Upper lobe of left lung (tissue), 6 donors: ENCODE results near the gene RHOF. TPM values are rescaled to one million over a fixed set of nuclear protein-coding genes. Genes with fewer than 3 reads are reported as not detected.

Experiments used
- ATAC-seq, 2 donors: fragments of 200-7000 bp; cut with Tn5 transposase; one replicate each; pipeline ENCODE4 v1.9.1; 2022; ENCODE audit warnings: mild to moderate bottlenecking in 2 of 2, moderate library complexity in 2 of 2; ENCODE audit not compliant: low FRiP score in 2 of 2
- DNase-seq, 2 donors: peaks; one replicate each; pipeline ENCODE4 v3.0.0-alpha.2; 2019 to 2020
- H3K27ac ChIP-seq, 4 donors: fragments of 200-600 bp; sonication (generic); one replicate each; pipeline ENCODE4 v1.5.1; 2016 to 2019
- H3K27me3 ChIP-seq, 4 donors: fragments of 200-600 bp; sonication (generic); one replicate each; pipeline ENCODE4 v1.5.1; 2017 to 2019
- H3K36me3 ChIP-seq, 4 donors: fragments of 200-600 bp; sonication (generic); one replicate each; pipeline ENCODE4 v1.5.1; 2016 to 2019
- H3K4me1 ChIP-seq, 4 donors: fragments of 200-600 bp; sonication (generic); one replicate each; pipeline ENCODE4 v1.5.1; 2018 to 2019
- H3K4me3 ChIP-seq, 4 donors: fragments of 200-600 bp; sonication (generic); one replicate each; pipeline ENCODE4 v1.5.1; 2017 to 2019; ENCODE audit warnings: mild to moderate bottlenecking in 2 of 4, moderate library complexity in 1 of 4
- H3K9me3 ChIP-seq, 4 donors: fragments of 200-600 bp; sonication (generic); one replicate each; pipeline ENCODE4 v1.5.1; 2018 to 2019
- EP300 ChIP-seq, 4 donors: sonication (generic); formaldehyde crosslinking; IDR thresholded peaks; one replicate each; pipeline ENCODE4 v1.5.1; 2017; ENCODE audit warnings: antibody characterized with exemption in 4 of 4, control low read depth in 2 of 4
- POLR2A ChIP-seq, 4 donors: fragments of 450-650 bp; IDR thresholded peaks; one replicate each; pipeline ENCODE4 v1.5.1; 2016 to 2017; ENCODE audit warnings: antibody characterized with exemption in 4 of 4, mild to moderate bottlenecking in 2 of 4
- POLR2AphosphoS5 ChIP-seq, 2 donors: sonication (generic); formaldehyde crosslinking; IDR thresholded peaks; one replicate each; pipeline ENCODE4 v1.5.1; 2017; ENCODE audit warnings: antibody characterized with exemption in 2 of 2
- WGBS, 2 donors: methylation state at CpG; one replicate each; pipeline ENCODE4 v1.1.5; 2017 to 2018; 5-methylcytosine and 5-hydroxymethylcytosine counted together
- total RNA-seq, 6 donors: library from RNA; depleted of rRNA in 4 of 6; stranded (reverse); fragments of >200 nt in 4 of 6; gene quantifications; one replicate each; pipeline versions ENCODE4 v1.1.0 to v1.2.1, GENCODE V29; 2016 to 2021
- TF ChIP-seq, protein P1 (sequence below), 6 experiments: fragments of 450-650 bp in 4 of 6; fragments of 200-600 bp in 2 of 6; sonication (generic) in 2 of 6; IDR thresholded peaks; one replicate each; pipeline ENCODE4 v1.5.1; 2016 to 2019; ENCODE audit warnings: antibody characterized with exemption in 6 of 6
- donor health status: DM: no; HTN: no; CAD: no; lungs with moderate emphysema.
- donor health status: DM: no; HTN: yes; CAD: no; lungs with severe emphysema.

Gene RHOF
- total RNA-seq, 6 donors from 2014 or later: 33.5 to 145 (median 45.5) TPM

DNA sequence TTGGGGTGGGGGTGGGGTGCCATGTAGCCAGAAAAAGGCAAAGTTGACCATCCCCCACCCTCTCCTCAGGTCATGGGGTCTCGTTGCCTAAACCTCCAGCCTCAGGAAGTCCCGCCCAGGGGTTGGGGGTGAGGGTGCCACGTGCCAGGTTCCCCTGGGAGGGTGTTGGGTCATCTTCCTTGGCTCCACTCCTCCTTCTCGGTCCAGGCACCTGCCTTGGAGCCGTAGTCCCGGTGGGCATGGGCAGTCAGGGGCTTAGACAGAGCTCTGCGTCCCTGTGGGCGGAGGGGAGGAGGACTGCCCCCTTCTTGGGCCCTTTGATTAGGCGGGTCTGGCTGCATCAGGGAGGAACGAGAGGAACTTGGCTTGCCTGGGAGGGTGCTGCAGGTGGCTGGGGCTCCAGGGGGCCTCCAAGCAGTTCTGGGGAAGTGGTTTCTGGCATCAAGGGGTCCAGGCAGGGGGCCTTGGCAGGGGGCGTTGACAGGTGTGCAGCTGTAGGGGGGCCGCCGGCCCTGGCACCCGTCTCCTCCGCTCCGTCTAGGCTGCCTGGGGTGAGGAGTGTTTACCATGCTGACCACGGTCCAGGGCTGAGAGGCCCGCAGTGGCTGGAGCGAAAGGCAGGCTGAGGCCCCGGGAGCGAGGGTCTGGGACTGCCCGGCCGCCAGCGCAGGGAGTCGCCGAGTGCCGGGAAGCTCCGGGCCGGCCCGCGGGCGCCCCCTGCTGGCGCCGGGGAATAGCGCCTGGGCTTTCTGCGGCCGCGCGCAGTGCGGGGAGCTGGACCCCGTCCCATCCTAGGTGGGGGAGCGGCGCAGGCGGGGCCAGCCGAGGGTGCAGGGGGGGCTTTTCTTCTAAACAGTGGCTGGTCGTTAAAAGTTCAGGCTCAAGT lies 18.2 kb upstream of the RHOF start:
- Histone ChIP-seq H3K27ac (peak overlapping the region; percentile 70 to 83 (median 78)), H3K9me3 (no peaks in the 10 kb centered on the region), H3K36me3 (peaks cover 27 to 70% (median 60%) of the 10 kb centered on the region in 4 donors), H3K4me1 (peaks cover 45 to 58% (median 47%) of the 10 kb centered on the region in 4 donors), H3K4me3 (peak overlapping the region; percentile 50 to 72 (median 62)), H3K27me3 (no peaks in the 10 kb centered on the region)
- 7 to 17% methylated on average over 7 to 26 of the region's 46 CpGs for WGBS, 2 donors
- DNase-seq (peak; percentile 81 to 97), ATAC-seq (peak; percentile 92 to 96)
- TF ChIP-seq POLR2AphosphoS5 (IDR thresholded peaks at IDR 0.05) (peak in 1 of 2 donors; percentile 5), EP300 (IDR thresholded peaks at IDR 0.05) (no peak)
- TF ChIP-seq, protein P1, sequence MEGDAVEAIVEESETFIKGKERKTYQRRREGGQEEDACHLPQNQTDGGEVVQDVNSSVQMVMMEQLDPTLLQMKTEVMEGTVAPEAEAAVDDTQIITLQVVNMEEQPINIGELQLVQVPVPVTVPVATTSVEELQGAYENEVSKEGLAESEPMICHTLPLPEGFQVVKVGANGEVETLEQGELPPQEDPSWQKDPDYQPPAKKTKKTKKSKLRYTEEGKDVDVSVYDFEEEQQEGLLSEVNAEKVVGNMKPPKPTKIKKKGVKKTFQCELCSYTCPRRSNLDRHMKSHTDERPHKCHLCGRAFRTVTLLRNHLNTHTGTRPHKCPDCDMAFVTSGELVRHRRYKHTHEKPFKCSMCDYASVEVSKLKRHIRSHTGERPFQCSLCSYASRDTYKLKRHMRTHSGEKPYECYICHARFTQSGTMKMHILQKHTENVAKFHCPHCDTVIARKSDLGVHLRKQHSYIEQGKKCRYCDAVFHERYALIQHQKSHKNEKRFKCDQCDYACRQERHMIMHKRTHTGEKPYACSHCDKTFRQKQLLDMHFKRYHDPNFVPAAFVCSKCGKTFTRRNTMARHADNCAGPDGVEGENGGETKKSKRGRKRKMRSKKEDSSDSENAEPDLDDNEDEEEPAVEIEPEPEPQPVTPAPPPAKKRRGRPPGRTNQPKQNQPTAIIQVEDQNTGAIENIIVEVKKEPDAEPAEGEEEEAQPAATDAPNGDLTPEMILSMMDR (IDR thresholded peaks at IDR 0.05): peak; percentile 96 to 99 (median 98)

DNA sequence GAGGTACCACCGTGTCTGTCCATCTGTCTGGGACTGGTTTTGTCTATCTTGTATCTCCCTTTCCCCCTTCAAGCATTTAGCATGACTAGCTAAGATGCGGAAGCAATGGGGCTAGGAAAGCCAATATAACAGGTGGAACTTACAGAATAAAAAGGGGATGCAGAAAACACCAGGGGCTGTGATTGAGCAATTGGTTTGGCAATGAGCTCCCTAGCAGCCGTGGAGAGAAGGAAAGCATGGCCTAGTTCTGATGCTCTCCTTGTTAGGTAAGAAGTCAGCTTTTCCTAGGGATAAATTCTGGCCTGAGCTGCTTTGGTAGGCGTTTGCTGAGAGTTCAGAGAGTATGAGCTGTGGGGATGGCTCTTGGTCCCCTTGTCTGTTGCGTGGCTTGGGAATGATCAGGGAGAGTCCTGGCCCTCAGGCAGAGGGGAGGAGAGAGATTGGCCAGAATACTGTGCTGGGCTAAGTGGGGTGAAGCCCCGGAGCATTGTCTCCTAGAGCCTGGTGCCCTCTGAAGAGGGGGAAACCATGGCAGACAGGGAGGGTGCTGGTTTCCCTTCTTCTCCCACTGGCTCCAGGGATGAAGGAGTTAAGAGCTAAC lies 17.4 kb upstream of the RHOF start:
- H3K4me1 ChIP-seq: peaks cover 52 to 66% (median 55%) of the 10 kb centered on the region in 4 donors
- peaks cover 20 to 63% (median 53%) of the 10 kb centered on the region in 4 donors for H3K36me3 ChIP-seq
- H3K27me3 ChIP-seq: no peaks in the 10 kb centered on the region
- peak overlapping the region in 2 of 4 donors; percentile 67 to 72 for H3K4me3 ChIP-seq
- DNase-seq: no peak
- ATAC-seq: no peak
- H3K9me3 ChIP-seq: no peaks in the 10 kb centered on the region
- 53 to 61% methylated on average over 6 of the region's 6 CpGs for WGBS, 2 donors
- H3K27ac ChIP-seq: peak overlapping the region in 3 of 4 donors; percentile 78 to 83 (median 78)
- no peak for TF ChIP-seq EP300 (IDR thresholded peaks at IDR 0.05)
- TF ChIP-seq POLR2A (IDR thresholded peaks at IDR 0.05): no peak
- TF ChIP-seq POLR2AphosphoS5 (IDR thresholded peaks at IDR 0.05): no peak
- TF ChIP-seq, protein P1 (IDR thresholded peaks at IDR 0.05): no peak

DNA sequence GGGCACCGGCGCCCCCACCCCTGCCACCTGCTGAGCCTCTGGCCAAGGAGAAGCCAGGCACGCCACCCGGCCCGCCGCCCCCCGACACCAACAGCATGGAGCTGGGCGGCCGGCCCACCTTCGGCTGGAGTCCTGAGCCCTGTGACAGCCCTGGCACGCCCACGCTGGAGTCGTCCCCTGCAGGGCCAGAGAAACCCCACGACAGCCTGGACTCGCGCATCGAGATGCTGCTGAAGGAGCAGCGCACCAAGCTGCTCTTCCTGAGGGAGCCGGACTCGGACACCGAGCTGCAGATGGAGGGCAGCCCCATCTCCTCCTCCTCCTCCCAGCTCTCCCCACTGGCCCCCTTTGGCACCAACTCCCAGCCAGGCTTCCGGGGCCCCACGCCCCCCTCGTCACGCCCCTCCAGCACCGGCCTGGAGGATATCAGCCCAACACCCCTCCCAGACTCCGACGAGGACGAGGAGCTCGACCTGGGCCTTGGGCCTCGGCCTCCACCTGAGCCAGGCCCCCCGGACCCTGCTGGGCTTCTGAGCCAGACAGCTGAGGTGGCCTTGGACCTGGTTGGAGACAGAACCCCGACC lies 16.8 kb upstream of the RHOF start:
- TF ChIP-seq EP300 (IDR thresholded peaks at IDR 0.05): no peak
- no peak for TF ChIP-seq POLR2AphosphoS5 (IDR thresholded peaks at IDR 0.05)
- TF ChIP-seq, protein P1 (IDR thresholded peaks at IDR 0.05): no peak
- no peak for TF ChIP-seq POLR2A (IDR thresholded peaks at IDR 0.05)
- Histone ChIP-seq H3K36me3 (peaks cover 18 to 57% (median 50%) of the 10 kb centered on the region in 4 donors), H3K4me1 (peaks cover 58 to 72% (median 60%) of the 10 kb centered on the region in 4 donors), H3K9me3 (no peaks in the 10 kb centered on the region), H3K4me3 (peak overlapping the region in 1 of 4 donors; percentile 67), H3K27ac (peak overlapping the region in 2 of 4 donors; percentile 19 to 83), H3K27me3 (no peaks in the 10 kb centered on the region)
- WGBS, 2 donors: 67 to 84% methylated on average over 1 to 27 of the region's 33 CpGs
- ATAC-seq (no peak), DNase-seq (peak in 1 of 2 donors; percentile 85)

DNA sequence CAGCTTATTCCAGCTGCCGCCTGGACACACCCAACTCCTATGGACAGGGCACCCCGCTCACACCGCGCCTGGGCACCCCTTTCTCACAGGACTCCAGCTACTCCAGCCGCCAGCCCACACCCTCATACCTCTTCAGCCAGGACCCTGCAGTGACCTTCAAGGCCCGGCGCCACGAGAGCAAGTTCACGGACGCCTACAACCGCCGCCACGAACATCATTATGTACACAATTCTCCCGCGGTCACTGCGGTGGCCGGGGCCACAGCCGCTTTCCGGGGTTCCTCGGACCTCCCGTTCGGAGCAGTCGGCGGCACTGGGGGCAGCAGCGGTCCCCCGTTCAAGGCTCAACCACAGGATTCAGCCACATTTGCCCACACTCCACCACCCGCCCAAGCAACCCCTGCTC lies 16.2 kb upstream of the RHOF start:
- no peaks in the 10 kb centered on the region for H3K27me3 ChIP-seq
- H3K36me3 ChIP-seq: peaks cover 12 to 50% (median 44%) of the 10 kb centered on the region in 4 donors
- H3K27ac ChIP-seq: no peak overlapping the region
- H3K9me3 ChIP-seq: no peaks in the 10 kb centered on the region
- no peak overlapping the region for H3K4me3 ChIP-seq
- ATAC-seq (no peak), DNase-seq (peak in 1 of 2 donors; percentile 78)
- WGBS, 2 donors: 89 to 92% methylated on average over 9 to 27 of the region's 27 CpGs
- TF ChIP-seq POLR2AphosphoS5 (IDR thresholded peaks at IDR 0.05) (no peak), POLR2A (IDR thresholded peaks at IDR 0.05) (no peak), EP300 (IDR thresholded peaks at IDR 0.05) (no peak)
- TF ChIP-seq, protein P1 (IDR thresholded peaks at IDR 0.05): no peak
- H3K4me1 ChIP-seq: peaks cover 60 to 75% (median 60%) of the 10 kb centered on the region in 4 donors
